HG03039 (cell line): ENCODE results near the gene SPATA2.
"Not testable (repeated sequence)": the region's sequence is repeated elsewhere in the genome, so short reads cannot be mapped to it uniquely, and the experiment has no call there.

Experiments
- ATAC-seq: cut with Tn5 transposase; IDR thresholded peaks from one replicate; pipeline ENCODE4 v1.9.1; 2021; ENCODE audit warnings: mild to moderate bottlenecking, moderate library complexity; ENCODE audit not compliant: unreplicated experiment

SPATA2 gene

GRCh38 chr20:49906101-49906604, 9.2 kb downstream of the SPATA2 start:
- ATAC-seq = no peak

- ATAC-seq = no peak
These were observed 9.8 kb downstream of the SPATA2 start for GRCh38 chr20:49905415-49906091.

- ATAC-seq = no peak
These were observed 10.7 kb downstream of the SPATA2 start for GRCh38 chr20:49904440-49905214.

- no peak for ATAC-seq
These were observed 13.7 kb downstream of the SPATA2 start for GRCh38 chr20:49901588-49901987.

- ATAC-seq = no peak
These were observed 15.6 kb downstream of the SPATA2 start for GRCh38 chr20:49899541-49900383.

DNA sequence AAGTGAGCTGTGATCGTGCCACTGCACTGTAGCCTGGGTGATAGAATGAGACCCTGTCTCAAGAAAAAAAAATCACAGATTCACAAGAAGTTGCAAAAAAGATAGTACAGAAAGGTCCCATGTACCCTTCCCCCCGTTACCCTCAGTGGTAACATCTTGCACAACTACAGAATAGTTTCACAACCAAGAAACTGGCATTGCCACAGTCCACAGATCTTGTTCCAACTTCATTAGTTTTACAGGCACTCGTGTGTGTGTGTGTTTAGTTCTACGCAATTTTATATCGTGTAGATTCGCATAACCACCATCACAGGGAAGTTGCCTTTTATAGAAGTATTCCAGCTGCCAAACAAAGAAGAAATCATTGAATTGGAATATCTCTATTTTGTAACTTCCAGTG, 19.1 kb downstream of the SPATA2 start:
- no peak for ATAC-seq

DNA sequence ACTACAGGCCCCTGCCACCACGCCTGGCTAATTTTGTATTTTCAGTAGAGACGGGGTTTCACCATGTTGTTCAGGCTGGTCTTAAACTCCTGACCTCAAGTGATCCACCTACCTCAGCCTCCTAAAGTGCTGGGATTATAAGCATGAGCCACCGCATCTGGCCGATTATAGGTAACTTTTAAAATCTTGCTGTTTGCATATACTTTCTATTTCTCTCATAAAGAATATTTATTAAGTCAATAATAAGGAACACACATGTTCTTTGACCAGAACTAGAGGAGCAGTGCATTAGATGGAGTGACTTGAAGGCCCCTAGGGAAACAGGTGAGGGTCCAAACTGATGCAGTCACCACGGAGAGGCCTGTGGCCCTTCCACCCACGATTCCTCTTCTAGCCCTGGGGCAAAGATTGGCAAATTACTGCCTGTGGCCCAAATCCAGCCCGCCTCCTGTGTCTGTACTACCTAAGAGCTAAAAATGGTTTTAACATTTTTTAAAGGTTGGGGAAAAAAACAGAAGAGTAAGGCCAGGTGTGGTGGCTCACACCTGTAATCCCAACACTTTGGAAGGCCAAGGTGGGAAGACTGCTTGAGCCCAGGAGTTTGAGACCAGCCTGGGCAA, 19.7 kb downstream of the SPATA2 start:
- not testable (repeated sequence) for ATAC-seq

- no peak for ATAC-seq
These were observed 21.3 kb downstream of the SPATA2 start for GRCh38 chr20:49894073-49894470.

DNA sequence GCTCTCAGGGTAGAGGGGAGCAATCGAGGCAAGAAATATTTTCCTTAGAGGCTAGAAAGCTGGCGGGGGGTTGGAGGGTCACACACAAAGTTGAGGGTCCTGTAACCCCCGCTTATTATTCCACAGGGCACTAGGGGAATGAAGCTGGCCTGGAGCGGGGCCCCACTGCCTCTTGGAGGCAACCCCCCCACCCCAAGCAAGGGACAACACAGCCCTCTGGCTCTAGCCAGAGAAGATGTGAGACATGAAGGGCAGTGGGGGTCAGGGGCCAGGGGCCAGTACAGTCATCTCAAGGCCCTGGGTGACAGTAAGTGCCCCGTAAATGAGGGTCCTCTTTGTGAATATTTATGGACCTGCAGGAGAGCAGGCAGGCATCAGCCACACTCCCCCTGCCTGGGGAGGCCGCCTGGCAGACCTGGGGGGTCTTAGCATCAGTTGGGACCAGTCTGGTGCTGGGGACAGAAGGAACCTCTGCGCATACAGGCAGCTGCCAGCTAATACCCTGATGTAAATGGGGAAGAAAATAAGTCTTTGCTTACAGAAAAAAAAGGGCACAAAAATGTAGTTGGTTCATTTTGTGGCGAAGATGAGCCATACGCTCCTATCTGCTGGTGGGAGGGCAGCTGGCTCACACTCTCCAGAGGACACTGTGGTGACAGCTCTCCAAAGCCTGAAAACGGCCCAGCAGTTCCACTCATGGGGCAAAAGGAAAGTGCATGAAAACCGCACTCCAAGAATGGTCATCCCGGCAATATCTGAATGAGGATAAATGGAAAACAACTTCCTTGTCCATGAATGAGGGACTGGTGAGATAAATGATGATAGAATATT, 21.9 kb downstream of the SPATA2 start:
- no peak for ATAC-seq

DNA sequence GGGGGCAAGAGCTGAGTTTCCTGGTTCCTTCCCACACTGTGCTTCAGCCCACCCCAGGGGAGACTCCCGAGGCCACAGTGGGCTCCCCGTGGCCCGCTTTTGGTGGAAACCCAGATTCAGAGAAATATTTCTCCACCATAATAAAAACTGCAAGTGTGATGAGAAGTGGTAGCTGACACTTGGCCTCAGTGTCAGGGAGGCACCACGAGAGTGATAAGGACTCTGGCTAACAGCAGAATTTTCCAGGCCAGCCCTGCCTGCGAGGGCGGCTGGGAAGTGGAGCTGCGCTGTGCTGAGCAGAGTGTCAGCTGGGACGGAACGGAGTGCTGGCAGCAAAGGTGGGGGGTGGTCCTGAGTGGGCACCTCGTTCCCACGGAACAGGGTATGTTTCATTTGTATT, 22.5 kb downstream of the SPATA2 start:
- no peak for ATAC-seq

GRCh38 chr20:49892260-49892659, 23.1 kb downstream of the SPATA2 start:
- ATAC-seq = no peak

DNA sequence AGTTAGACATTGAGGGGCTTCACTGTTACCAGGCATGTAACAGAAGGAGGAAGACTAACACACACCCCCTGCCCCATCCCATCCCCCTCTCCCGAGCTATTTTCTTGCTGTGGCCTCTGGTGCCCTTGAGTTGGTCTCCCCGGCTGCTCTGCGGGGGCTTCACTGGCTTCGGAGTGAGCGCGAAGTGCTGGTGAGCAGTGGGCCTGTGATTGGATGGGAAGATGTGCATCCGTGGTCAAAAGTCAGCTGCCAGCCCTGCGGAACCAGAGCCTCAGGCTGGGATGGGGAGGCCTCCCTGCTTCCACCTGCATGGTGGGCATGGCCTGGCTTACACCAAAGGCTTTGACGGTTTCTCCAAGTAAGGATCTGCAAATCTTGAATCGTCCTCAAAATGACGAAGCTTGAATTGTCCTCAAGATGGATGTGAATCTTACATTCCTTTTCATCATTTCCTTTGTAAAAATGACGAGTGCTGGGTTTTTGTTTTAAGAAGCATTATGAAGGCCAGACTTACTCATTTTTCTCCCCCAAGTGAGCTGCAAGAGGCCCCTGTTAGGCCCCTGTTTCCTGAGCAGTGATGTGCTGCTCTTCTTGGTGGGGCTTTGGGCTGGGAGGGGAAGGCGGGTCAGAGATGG, 23.7 kb downstream of the SPATA2 start:
- ATAC-seq = no peak

- no peak for ATAC-seq
These were observed 24.6 kb downstream of the SPATA2 start for GRCh38 chr20:49890471-49891361.

DNA sequence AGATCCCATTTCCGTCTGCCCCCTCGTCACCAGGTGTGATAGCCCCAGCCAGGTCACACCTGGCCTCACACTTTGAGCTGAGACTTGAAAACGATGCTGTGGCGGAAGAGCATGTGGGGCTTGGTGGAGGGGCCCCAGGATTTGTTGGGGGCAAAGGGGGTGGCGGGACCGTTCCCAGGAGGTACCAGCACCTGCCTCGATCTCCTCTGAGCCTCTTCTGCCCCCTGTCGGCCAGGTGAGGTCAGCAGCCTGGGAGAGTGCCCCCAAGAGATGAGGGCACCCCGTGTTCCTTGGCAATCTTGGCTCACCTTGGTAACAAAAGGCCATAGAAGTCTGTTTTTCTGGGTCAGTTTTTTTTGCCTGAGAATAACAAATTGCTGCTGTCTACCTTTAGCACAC, 25.4 kb downstream of the SPATA2 start:
- no peak for ATAC-seq

- no peak for ATAC-seq
These were observed 26.1 kb downstream of the SPATA2 start for GRCh38 chr20:49889001-49889934.

GRCh38 chr20:49888212-49889000, 26.9 kb downstream of the SPATA2 start:
- no peak for ATAC-seq
